HTERT RPE-1 (cell line): ENCODE data around the gene UNC5B.

Source experiments
- in situ Hi-C: fragments of 300-500 bp; cut with MboI; formaldehyde crosslinking; loops from 4 replicates; pipeline ENCODE4 v1.14.3; 2020; ENCODE audit warnings: low sequenced_read_pairs

The UNC5B gene

GRCh38 chr10:71221586-71222202 is 9.3 kb downstream of the UNC5B start:
- in situ Hi-C loops: no loop called here

GRCh38 chr10:71222601-71223346 is 10.4 kb downstream of the UNC5B start:
- in situ Hi-C loops: no loop called here

GRCh38 chr10:71223347-71224058 is 11.1 kb downstream of the UNC5B start:
- in situ Hi-C loops: no loop called here

GRCh38 chr10:71225291-71226058 is 13.1 kb downstream of the UNC5B start:
- in situ Hi-C loops: no loop called here

- in situ Hi-C loops: no loop called here
Measured at GRCh38 chr10:71228875-71229675, 16.7 kb downstream of the UNC5B start.

DNA sequence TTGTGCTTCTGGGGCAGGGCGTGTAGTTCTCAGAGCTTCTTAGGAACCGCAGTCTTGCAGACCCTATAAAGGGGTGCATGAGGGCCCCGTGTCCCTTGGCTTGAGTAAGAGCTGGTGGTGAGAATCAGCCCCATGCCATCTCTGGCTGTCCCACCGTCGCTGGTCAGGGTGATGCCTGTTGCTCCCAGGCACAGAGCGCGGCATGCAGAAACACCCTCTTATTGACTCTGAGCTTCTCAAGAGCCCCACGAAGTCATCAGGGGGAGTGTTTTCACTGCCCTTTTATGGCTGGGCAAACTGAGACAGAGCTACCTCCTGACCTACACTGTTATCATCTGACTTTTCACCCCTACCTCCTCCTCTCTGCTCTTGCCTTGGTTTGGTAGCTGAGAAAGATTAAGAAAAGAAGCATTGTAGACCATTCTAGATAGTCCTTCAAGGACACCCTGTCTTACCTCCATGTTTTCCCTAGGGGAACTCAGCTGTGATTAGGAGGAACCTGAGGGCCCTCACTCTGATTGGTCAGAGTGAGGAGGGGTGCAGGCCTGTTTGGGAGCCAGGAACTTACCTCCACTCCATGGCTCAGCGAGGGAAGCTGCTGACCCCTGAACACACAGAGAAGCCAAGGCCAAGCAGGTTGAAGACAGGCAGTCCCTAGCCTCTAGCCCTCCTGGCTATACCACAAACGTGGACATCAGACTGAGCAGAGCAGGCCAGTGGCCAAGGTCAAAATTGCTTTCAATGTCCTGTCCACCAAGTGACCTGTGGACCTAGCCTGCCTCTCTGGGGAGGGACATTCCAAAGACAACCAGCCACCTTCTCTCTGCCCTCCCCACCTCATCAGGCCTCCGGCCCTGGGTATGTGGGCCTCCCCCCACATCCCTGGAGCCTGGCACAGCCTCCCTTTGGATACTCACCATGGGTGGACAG is 17.6 kb downstream of the UNC5B start:
- in situ Hi-C loops: no loop called here

GRCh38 chr10:71230656-71231025 is 18.3 kb downstream of the UNC5B start:
- in situ Hi-C loops: no loop called here

DNA sequence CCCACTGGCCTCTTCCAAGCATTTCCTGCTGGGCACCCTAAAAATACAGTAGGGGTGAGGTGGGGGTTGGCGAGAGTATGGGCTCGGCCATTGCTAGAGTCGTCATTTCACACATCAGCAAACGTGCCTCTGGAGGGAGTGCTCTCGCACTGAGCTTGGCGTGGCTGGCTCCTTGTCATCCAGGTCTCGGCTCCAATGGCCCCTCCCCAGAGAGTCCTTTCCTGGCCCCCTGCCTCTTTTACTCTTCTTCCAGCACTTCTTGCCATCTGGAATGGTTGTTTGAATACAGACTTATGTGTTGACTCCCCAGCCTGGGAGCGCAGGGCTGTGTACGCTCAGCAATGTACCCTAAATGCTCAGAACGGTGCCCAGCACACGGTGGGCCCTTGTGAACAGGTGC is 18.8 kb downstream of the UNC5B start:
- in situ Hi-C loops: no loop called here

DNA sequence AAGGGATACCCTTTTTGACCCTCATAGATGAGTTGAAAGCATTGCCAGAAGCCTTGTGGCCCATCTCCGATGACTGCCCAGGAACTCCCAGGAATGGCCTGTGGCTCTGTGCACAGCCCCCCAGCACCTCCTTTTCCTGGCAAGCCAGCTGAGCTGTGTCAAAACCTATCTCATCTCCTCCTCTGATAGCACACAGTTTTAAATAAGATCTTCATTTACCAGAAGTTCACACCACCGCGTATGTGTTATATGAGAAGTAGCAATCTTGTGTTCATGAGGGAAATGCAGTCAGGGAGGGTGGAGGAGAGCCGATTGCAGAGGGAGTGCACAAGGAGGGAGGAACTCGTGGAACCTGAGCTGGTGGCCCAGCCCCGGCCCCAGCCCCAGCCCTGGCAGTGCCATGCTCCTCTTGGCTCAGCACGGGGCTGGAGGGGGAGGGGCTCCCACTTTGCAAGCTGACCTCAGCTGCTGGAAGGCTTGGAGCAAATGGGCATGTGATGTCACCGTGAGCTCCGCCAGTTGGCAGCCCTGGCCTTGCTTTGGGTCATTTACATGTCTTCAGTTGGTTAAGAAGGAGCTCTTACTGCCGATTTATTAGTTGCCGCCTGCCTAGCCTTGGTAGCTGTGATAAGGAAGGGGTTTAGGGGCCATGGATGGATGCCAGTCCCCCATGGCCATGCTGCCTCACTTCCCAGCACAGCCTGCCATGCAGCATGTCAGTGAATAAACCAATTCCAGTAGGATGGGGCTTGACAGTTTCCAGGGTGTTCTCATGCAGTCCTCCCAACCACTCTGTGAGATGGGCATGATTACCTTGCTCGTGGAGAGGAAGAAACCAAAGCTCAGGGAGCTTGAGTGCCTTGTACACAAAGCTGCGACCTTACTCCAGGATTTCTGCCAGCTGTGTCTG is 20.0 kb downstream of the UNC5B start:
- in situ Hi-C loops: no loop called here

- in situ Hi-C loops: no loop called here
Measured at GRCh38 chr10:71233482-71233892, 21.1 kb downstream of the UNC5B start.

GRCh38 chr10:71234004-71234894 is 21.9 kb downstream of the UNC5B start:
- in situ Hi-C loops: no loop called here

- in situ Hi-C loops: no loop called here
Measured at GRCh38 chr10:71234970-71235685, 22.8 kb downstream of the UNC5B start.

DNA sequence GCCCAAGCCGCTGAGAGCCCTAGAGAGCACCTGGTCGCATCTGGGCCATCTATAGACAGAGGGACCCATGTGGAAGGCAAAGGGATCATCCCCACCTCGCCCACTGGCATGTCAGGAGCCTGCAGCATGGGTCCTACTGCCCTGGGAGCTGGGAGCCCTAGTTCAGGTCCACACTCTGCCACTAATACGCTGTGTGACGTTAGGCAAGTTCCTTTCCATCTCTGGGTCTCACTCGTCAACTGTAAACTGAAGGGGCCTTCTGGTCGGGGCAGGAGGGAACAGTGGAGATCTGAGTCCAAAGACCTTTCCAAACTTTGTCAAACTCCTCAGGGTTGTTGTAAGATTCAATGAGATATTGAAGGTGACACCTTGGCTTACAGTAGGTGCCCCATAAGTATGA is 23.4 kb downstream of the UNC5B start:
- in situ Hi-C loops: no loop called here

DNA sequence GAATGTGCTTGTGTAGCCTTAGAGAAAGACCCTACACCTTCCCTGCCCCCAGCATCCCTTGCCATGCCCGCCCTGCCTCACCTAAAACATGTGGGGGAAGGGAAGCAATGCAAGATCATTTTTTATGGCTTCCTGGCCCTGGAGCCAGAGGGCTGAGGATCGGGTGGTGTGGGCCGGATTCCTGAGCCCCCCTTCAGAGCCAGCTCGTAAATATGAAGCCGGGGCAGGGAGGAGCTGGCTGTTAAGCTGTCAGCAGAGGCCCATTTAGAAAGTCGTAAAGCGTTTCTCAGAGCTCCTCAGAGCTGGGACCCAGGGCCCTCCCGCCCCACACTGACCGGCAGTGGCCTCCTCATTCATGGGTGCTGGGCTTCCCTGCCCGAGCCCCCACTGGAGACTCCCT is 23.9 kb downstream of the UNC5B start:
- in situ Hi-C loops: no loop called here

GRCh38 chr10:71236822-71237682 is 24.7 kb downstream of the UNC5B start:
- in situ Hi-C loops: no loop called here
